Mesenchymal stem cell (in vitro differentiated cells and primary cell): Measurements from ENCODE around the gene U2SURP.

Source experiments
- DNase-seq: peaks from one replicate; pipeline ENCODE4 v3.0.0-alpha.2; 2013
- H2AFZ ChIP-seq: one replicate; pipeline ENCODE4 v1.6.1; 2013; ENCODE audit warnings: low read depth, mild to moderate bottlenecking, control low read depth, inconsistent platforms, low read length, moderate library complexity
- H2AK5ac ChIP-seq: 2 replicates; pipeline ENCODE4 v1.6.1; 2013; ENCODE audit warnings: low read length, moderate library complexity, mild to moderate bottlenecking, inconsistent platforms; ENCODE audit not compliant: severe bottlenecking
- H2BK120ac ChIP-seq: one replicate; pipeline ENCODE4 v1.6.1; 2013; ENCODE audit warnings: low read depth, mild to moderate bottlenecking, inconsistent platforms, low read length, moderate library complexity
- H2BK12ac ChIP-seq, 2 experiments: one replicate each; pipeline ENCODE4 v1.6.1; 2013; ENCODE audit warnings: inconsistent platforms in 2 of 2, low read length in 2 of 2, mild to moderate bottlenecking in 2 of 2, moderate library complexity in 2 of 2, control low read depth in 1 of 2
- H2BK15ac ChIP-seq: one replicate; pipeline ENCODE4 v1.6.1; 2013; ENCODE audit warnings: mild to moderate bottlenecking, low read depth, inconsistent platforms; ENCODE audit not compliant: poor library complexity, severe bottlenecking
- H2BK5ac ChIP-seq: 2 replicates; pipeline ENCODE4 v1.6.1; 2013; ENCODE audit warnings: low read depth, mild to moderate bottlenecking, low read length, control low read depth, inconsistent platforms; ENCODE audit not compliant: poor library complexity, severe bottlenecking
- H3K14ac ChIP-seq, 2 experiments: one replicate each; pipeline ENCODE4 v1.6.1; 2013; ENCODE audit warnings: inconsistent platforms in 2 of 2, low read length in 2 of 2, control low read depth in 1 of 2, mild to moderate bottlenecking in 1 of 2, moderate library complexity in 1 of 2
- H3K18ac ChIP-seq, 2 experiments: one replicate each; pipeline ENCODE4 v1.6.1; 2013; ENCODE audit warnings: inconsistent platforms in 2 of 2, low read length in 2 of 2, control low read depth in 1 of 2, low read depth in 1 of 2, mild to moderate bottlenecking in 1 of 2
- H3K23ac ChIP-seq, 2 experiments: one replicate each; pipeline ENCODE4 v1.6.1; 2013; ENCODE audit warnings: inconsistent platforms in 2 of 2, low read length in 2 of 2, mild to moderate bottlenecking in 2 of 2, moderate library complexity in 2 of 2, control low read depth in 1 of 2
- H3K27ac ChIP-seq: 2 replicates; pipeline ENCODE4 v1.5.1; 2013; ENCODE audit warnings: mild to moderate bottlenecking, moderate library complexity, low read length, control low read depth, inconsistent platforms; ENCODE audit not compliant: poor library complexity, severe bottlenecking
- H3K27me3 ChIP-seq, 2 experiments: 2 replicates each; pipeline versions ENCODE4 v1.6.1 to v1.7.0; 2013; ENCODE audit warnings: low read length in 2 of 2, mild to moderate bottlenecking in 2 of 2, moderate library complexity in 2 of 2, control low read depth in 1 of 2, inconsistent platforms in 1 of 2; ENCODE audit not compliant: control insufficient read depth in 1 of 2, insufficient read depth in 1 of 2
- H3K36me3 ChIP-seq, 2 experiments: 2 replicates each; pipeline versions ENCODE4 v1.6.1 to v1.7.0; 2013; ENCODE audit warnings: low read length in 2 of 2, control low read depth in 1 of 2, inconsistent platforms in 1 of 2, low read depth in 1 of 2, mild to moderate bottlenecking in 1 of 2; ENCODE audit not compliant: insufficient read depth in 2 of 2, control insufficient read depth in 1 of 2
- H3K4ac ChIP-seq, 2 experiments: one replicate each; pipeline ENCODE4 v1.6.1; 2013; ENCODE audit warnings: inconsistent platforms in 2 of 2, low read length in 2 of 2, mild to moderate bottlenecking in 2 of 2, moderate library complexity in 2 of 2, control low read depth in 1 of 2, low read depth in 1 of 2
- H3K4me1 ChIP-seq: 2 replicates; pipeline ENCODE4 v1.6.1; 2013; ENCODE audit warnings: low read depth, low read length, control low read depth; ENCODE audit not compliant: control insufficient read depth, insufficient read depth
- H3K4me2 ChIP-seq: 2 replicates; pipeline ENCODE4 v1.6.1; 2013; ENCODE audit warnings: low read length, mild to moderate bottlenecking, inconsistent platforms; ENCODE audit not compliant: poor library complexity, severe bottlenecking
- H3K4me3 ChIP-seq, 2 experiments: 2 replicates each; pipeline versions ENCODE4 v1.5.1 to v1.7.0; 2013; ENCODE audit warnings: low read length in 2 of 2, mild to moderate bottlenecking in 2 of 2, control low read depth in 1 of 2, low read depth in 1 of 2; ENCODE audit not compliant: insufficient read depth in 1 of 2
- H3K79me1 ChIP-seq: replicated peaks from 2 replicates; pipeline ENCODE4 v1.6.1; 2013; ENCODE audit warnings: mild to moderate bottlenecking, control low read depth, low read length, inconsistent platforms; ENCODE audit not compliant: poor library complexity, severe bottlenecking
- H3K9ac ChIP-seq: 2 replicates; pipeline ENCODE4 v1.7.0; 2013; ENCODE audit warnings: mild to moderate bottlenecking, low read length, moderate library complexity
- H3K9me3 ChIP-seq: 2 replicates; pipeline ENCODE4 v1.7.0; 2013; ENCODE audit warnings: mild to moderate bottlenecking, low read length; ENCODE audit not compliant: control insufficient read depth
- H4K8ac ChIP-seq: one replicate; pipeline ENCODE4 v1.6.1; 2013; ENCODE audit warnings: inconsistent platforms, mild to moderate bottlenecking, low read length, moderate library complexity
- H4K91ac ChIP-seq: one replicate; pipeline ENCODE4 v1.6.1; 2013; ENCODE audit warnings: mild to moderate bottlenecking, low read length, inconsistent platforms
- WGBS: methylation state at CpG from one replicate; pipeline ENCODE4 v1.1.7; 2013; ENCODE audit warnings: mixed read lengths; 5-methylcytosine and 5-hydroxymethylcytosine counted together

The U2SURP gene

GRCh38 chr3:143099210-143099609 lies 97.8 kb downstream of the U2SURP start:
- Histone ChIP-seq H2AK5ac (no peak overlapping the region), H3K79me1 (no peaks in the 10 kb centered on the region), H2BK12ac (no peak overlapping the region), H3K18ac (peak overlapping the region in 1 of 2 experiments; percentile 1), H3K27me3 (peaks cover 0 to 4% of the 10 kb centered on the region in 2 experiments), H2BK120ac (no peak overlapping the region), H2BK5ac (no peak overlapping the region), H3K9ac (no peak overlapping the region), H3K4ac (no peak overlapping the region), H3K14ac (no peak overlapping the region), H2AFZ (no peak overlapping the region), H3K4me2 (no peak overlapping the region), H4K91ac (no peak overlapping the region), H3K36me3 (no peaks in the 10 kb centered on the region), H3K4me1 (no peaks in the 10 kb centered on the region), H3K9me3 (no peaks in the 10 kb centered on the region), H3K4me3 (peak overlapping the region in 1 of 2 experiments; percentile 31), H3K23ac (no peak overlapping the region), H4K8ac (no peak overlapping the region), H3K27ac (no peak overlapping the region), H2BK15ac (no peak overlapping the region)
- WGBS, result 79% methylated on average over 3 of the region's 3 CpGs
- DNase-seq, result peak; percentile 24

- no peak overlapping the region for H2AFZ ChIP-seq
- H3K27ac ChIP-seq, result no peak overlapping the region
- no peak overlapping the region for H4K91ac ChIP-seq
- H3K9ac ChIP-seq, result no peak overlapping the region
- H3K79me1 ChIP-seq, result no peaks in the 10 kb centered on the region
- H2AK5ac ChIP-seq, result no peak overlapping the region
- no peak overlapping the region for H3K23ac ChIP-seq
- no peak for DNase-seq
- H2BK12ac ChIP-seq, result no peak overlapping the region
- 82% methylated on average over 2 of the region's 2 CpGs for WGBS
- peak overlapping the region in 1 of 2 experiments; percentile 31 for H3K4me3 ChIP-seq
- no peaks in the 10 kb centered on the region for H3K36me3 ChIP-seq
- H3K14ac ChIP-seq, result no peak overlapping the region
- no peaks in the 10 kb centered on the region for H3K4me1 ChIP-seq
- no peak overlapping the region for H3K4me2 ChIP-seq
- no peaks in the 10 kb centered on the region for H3K9me3 ChIP-seq
- H2BK5ac ChIP-seq, result no peak overlapping the region
- no peak overlapping the region for H2BK15ac ChIP-seq
- no peak overlapping the region for H3K18ac ChIP-seq
- H4K8ac ChIP-seq, result no peak overlapping the region
- no peak overlapping the region for H3K4ac ChIP-seq
- H3K27me3 ChIP-seq, result peaks cover 0 to 4% of the 10 kb centered on the region in 2 experiments
- no peak overlapping the region for H2BK120ac ChIP-seq
Observed at GRCh38 chr3:143099690-143100089, 98.3 kb downstream of the U2SURP start.

- H3K27me3 ChIP-seq, result peaks cover 0 to 4% of the 10 kb centered on the region in 2 experiments
- no peak overlapping the region for H3K4ac ChIP-seq
- H3K18ac ChIP-seq, result no peak overlapping the region
- WGBS, result 93% methylated on average over 4 of the region's 6 CpGs
- H3K79me1 ChIP-seq, result no peaks in the 10 kb centered on the region
- H3K4me3 ChIP-seq, result no peak overlapping the region
- no peak overlapping the region for H3K9ac ChIP-seq
- no peak overlapping the region for H2BK15ac ChIP-seq
- H3K4me2 ChIP-seq, result no peak overlapping the region
- no peak overlapping the region for H2AK5ac ChIP-seq
- H2BK120ac ChIP-seq, result no peak overlapping the region
- no peak overlapping the region for H2BK5ac ChIP-seq
- H3K27ac ChIP-seq, result no peak overlapping the region
- no peak overlapping the region for H2BK12ac ChIP-seq
- DNase-seq, result no peak
- no peak overlapping the region for H2AFZ ChIP-seq
- H3K23ac ChIP-seq, result no peak overlapping the region
- H4K91ac ChIP-seq, result no peak overlapping the region
- no peak overlapping the region for H4K8ac ChIP-seq
- H3K4me1 ChIP-seq, result no peaks in the 10 kb centered on the region
- H3K36me3 ChIP-seq, result no peaks in the 10 kb centered on the region
- peaks cover 7% of the 10 kb centered on the region for H3K9me3 ChIP-seq
- no peak overlapping the region for H3K14ac ChIP-seq
Observed at GRCh38 chr3:143100451-143100850, 99.1 kb downstream of the U2SURP start.

- H3K4me3 ChIP-seq, result no peak overlapping the region
- H3K79me1 ChIP-seq, result no peaks in the 10 kb centered on the region
- H3K4ac ChIP-seq, result no peak overlapping the region
- no peak overlapping the region for H4K91ac ChIP-seq
- H4K8ac ChIP-seq, result no peak overlapping the region
- no peaks in the 10 kb centered on the region for H3K4me1 ChIP-seq
- peaks cover 0 to 4% of the 10 kb centered on the region in 2 experiments for H3K27me3 ChIP-seq
- 93% methylated on average over 7 of the region's 7 CpGs for WGBS
- no peak overlapping the region for H2BK12ac ChIP-seq
- H2BK5ac ChIP-seq, result no peak overlapping the region
- no peak overlapping the region for H3K18ac ChIP-seq
- no peaks in the 10 kb centered on the region for H3K36me3 ChIP-seq
- no peak overlapping the region for H3K14ac ChIP-seq
- no peak for DNase-seq
- no peak overlapping the region for H3K27ac ChIP-seq
- H3K4me2 ChIP-seq, result no peak overlapping the region
- H2BK120ac ChIP-seq, result no peak overlapping the region
- peaks cover 11% of the 10 kb centered on the region for H3K9me3 ChIP-seq
- no peak overlapping the region for H3K9ac ChIP-seq
- no peak overlapping the region for H3K23ac ChIP-seq
- H2BK15ac ChIP-seq, result no peak overlapping the region
- H2AK5ac ChIP-seq, result no peak overlapping the region
- no peak overlapping the region for H2AFZ ChIP-seq
Observed at GRCh38 chr3:143101792-143102381, 100.5 kb downstream of the U2SURP start.
